Neuronal stem cell (in vitro differentiated cells): ENCODE data around the gene LHFPL2.

Experiments used
- DNase-seq: peaks from one replicate; pipeline ENCODE4 v3.0.0-alpha.2; 2013; ENCODE audit warnings: low spot score
- H2AFZ ChIP-seq: one replicate; pipeline ENCODE4 v1.6.1; 2013; ENCODE audit warnings: mild to moderate bottlenecking, low read length, inconsistent platforms
- H2AK5ac ChIP-seq: 2 replicates; pipeline ENCODE4 v1.6.1; 2013; ENCODE audit warnings: low read depth, mild to moderate bottlenecking, inconsistent platforms, low read length, moderate library complexity, mixed read lengths
- H2BK120ac ChIP-seq: 2 replicates; pipeline ENCODE4 v1.6.1; 2013; ENCODE audit warnings: low read depth, mild to moderate bottlenecking, inconsistent platforms, low read length, moderate library complexity, mixed read lengths
- H2BK12ac ChIP-seq: one replicate; pipeline ENCODE4 v1.6.1; 2013; ENCODE audit warnings: low read length, inconsistent platforms
- H2BK15ac ChIP-seq: 2 replicates; pipeline ENCODE4 v1.6.1; 2013; ENCODE audit warnings: mild to moderate bottlenecking, low read length, inconsistent platforms, mixed read lengths
- H2BK5ac ChIP-seq: one replicate; pipeline ENCODE4 v1.6.1; 2013; ENCODE audit warnings: inconsistent platforms, mild to moderate bottlenecking, low read length, moderate library complexity
- H3K14ac ChIP-seq: one replicate; pipeline ENCODE4 v1.6.1; 2013; ENCODE audit warnings: low read length, inconsistent platforms
- H3K18ac ChIP-seq: 2 replicates; pipeline ENCODE4 v1.6.1; 2013; ENCODE audit warnings: low read length, inconsistent platforms
- H3K23ac ChIP-seq: 2 replicates; pipeline ENCODE4 v1.6.1; 2013; ENCODE audit warnings: low read depth, mild to moderate bottlenecking, mixed read lengths, low read length, inconsistent platforms; ENCODE audit not compliant: poor library complexity
- H3K27ac ChIP-seq: replicated peaks from 3 replicates; pipeline ENCODE4 v1.5.1; 2013; ENCODE audit warnings: low read length, inconsistent platforms
- H3K27me3 ChIP-seq, 3 experiments: 2 replicates each; pipeline ENCODE4 v1.6.1; 2013; ENCODE audit warnings: low read length in 3 of 3, mild to moderate bottlenecking in 2 of 3, inconsistent platforms in 1 of 3, low read depth in 1 of 3, mixed read lengths in 1 of 3, moderate library complexity in 1 of 3; ENCODE audit not compliant: control insufficient read depth in 3 of 3, insufficient read depth in 3 of 3
- H3K36me3 ChIP-seq, 2 donors: replicated peaks in 1 of 2; 2 replicates each; pipeline ENCODE4 v1.6.1; 2013; ENCODE audit warnings: low read length in 2 of 2; ENCODE audit not compliant: control insufficient read depth in 2 of 2, insufficient read depth in 2 of 2
- H3K4ac ChIP-seq: 2 replicates; pipeline ENCODE4 v1.6.1; 2013; ENCODE audit warnings: inconsistent platforms, mild to moderate bottlenecking, low read length, moderate library complexity
- H3K4me1 ChIP-seq, 2 donors: 1 replicate in 1 of 2; 2 replicates in 1 of 2; pipeline ENCODE4 v1.6.1; 2013; ENCODE audit warnings: low read length in 2 of 2, low read depth in 1 of 2; ENCODE audit not compliant: control insufficient read depth in 2 of 2, insufficient read depth in 1 of 2
- H3K4me2 ChIP-seq: one replicate; pipeline ENCODE4 v1.6.1; 2013; ENCODE audit warnings: mild to moderate bottlenecking, low read length, inconsistent platforms; ENCODE audit not compliant: insufficient read depth, poor library complexity, severe bottlenecking
- H3K4me3 ChIP-seq, 2 donors: 2 replicates each; pipeline ENCODE4 v1.5.1; 2013; ENCODE audit warnings: low read length in 2 of 2, mild to moderate bottlenecking in 2 of 2, inconsistent platforms in 1 of 2, moderate library complexity in 1 of 2
- H3K79me1 ChIP-seq: one replicate; pipeline ENCODE4 v1.6.1; 2013; ENCODE audit warnings: low read depth, mild to moderate bottlenecking, inconsistent platforms, low read length, moderate library complexity
- H3K9ac ChIP-seq: one replicate; pipeline ENCODE4 v1.6.1; 2013; ENCODE audit warnings: mild to moderate bottlenecking, low read depth, low read length, inconsistent platforms; ENCODE audit not compliant: poor library complexity
- H3K9me3 ChIP-seq, 2 donors: replicated peaks in 1 of 2; 2 replicates each; pipeline versions ENCODE3 to v1.6.1; 2013; ENCODE audit warnings: low read length in 2 of 2, mild to moderate bottlenecking in 2 of 2, inconsistent platforms in 1 of 2, low read depth in 1 of 2, mixed read lengths in 1 of 2, moderate library complexity in 1 of 2; ENCODE audit not compliant: control insufficient read depth in 2 of 2, insufficient read depth in 1 of 2
- H4K8ac ChIP-seq: one replicate; pipeline ENCODE4 v1.6.1; 2013; ENCODE audit warnings: low read depth, mild to moderate bottlenecking, inconsistent platforms, low read length, moderate library complexity
- H4K91ac ChIP-seq: one replicate; pipeline ENCODE4 v1.6.1; 2013; ENCODE audit warnings: low read length, low read depth, mild to moderate bottlenecking, inconsistent platforms; ENCODE audit not compliant: poor library complexity
- WGBS, 2 donors: extraction: QIAGEN DNeasy Blood & Tissue Kit; methylation state at CpG; one replicate each; pipeline ENCODE4 v1.1.7; 2013; ENCODE audit warnings: missing lambda C conversion rate in 2 of 2, mixed read lengths in 1 of 2; ENCODE audit not compliant: insufficient read length in 2 of 2, insufficient replicate concordance in 1 of 2; ENCODE audit errors: extremely low coverage in 2 of 2; 5-methylcytosine and 5-hydroxymethylcytosine counted together

LHFPL2 gene

GRCh38 chr5:78506261-78507024 is 142.1 kb downstream of the LHFPL2 start:
- Histone ChIP-seq H2BK12ac (no peak overlapping the region), H3K9me3 (no peaks in the 10 kb centered on the region), H2BK5ac (no peak overlapping the region), H2BK15ac (no peak overlapping the region), H3K4me2 (no peak overlapping the region), H3K23ac (no peak overlapping the region), H3K14ac (no peak overlapping the region), H3K36me3 (no peaks in the 10 kb centered on the region), H3K79me1 (peaks cover 1% of the 10 kb centered on the region), H3K4ac (no peak overlapping the region), H3K4me1 (peaks cover 9 to 25% of the 10 kb centered on the region in 2 donors), H2AK5ac (no peak overlapping the region), H3K4me3 (no peak overlapping the region), H3K27me3 (no peaks in the 10 kb centered on the region), H3K9ac (no peak overlapping the region), H3K27ac (no peak overlapping the region), H4K91ac (no peak overlapping the region), H2BK120ac (no peak overlapping the region), H2AFZ (peak overlapping the region; percentile 8), H3K18ac (no peak overlapping the region), H4K8ac (no peak overlapping the region)
- no CpG with 5 or more reads among the region's 2 CpGs for WGBS, 2 donors
- no peak for DNase-seq

GRCh38 chr5:78505860-78506259 is 142.7 kb downstream of the LHFPL2 start:
- no peak overlapping the region for H3K23ac ChIP-seq
- no peaks in the 10 kb centered on the region for H3K27me3 ChIP-seq
- H3K36me3 ChIP-seq, result no peaks in the 10 kb centered on the region
- H3K18ac ChIP-seq, result no peak overlapping the region
- no peak overlapping the region for H2AK5ac ChIP-seq
- no CpG with 5 or more reads among the region's 2 CpGs for WGBS, 2 donors
- H2BK120ac ChIP-seq, result no peak overlapping the region
- peaks cover 1% of the 10 kb centered on the region for H3K79me1 ChIP-seq
- H2BK12ac ChIP-seq, result no peak overlapping the region
- no peak overlapping the region for H2AFZ ChIP-seq
- H4K91ac ChIP-seq, result no peak overlapping the region
- no peak overlapping the region for H3K9ac ChIP-seq
- no peak for DNase-seq
- no peak overlapping the region for H3K4me3 ChIP-seq
- H3K14ac ChIP-seq, result no peak overlapping the region
- H4K8ac ChIP-seq, result no peak overlapping the region
- H3K4ac ChIP-seq, result no peak overlapping the region
- no peak overlapping the region for H3K27ac ChIP-seq
- H3K4me2 ChIP-seq, result no peak overlapping the region
- no peaks in the 10 kb centered on the region for H3K9me3 ChIP-seq
- H2BK5ac ChIP-seq, result no peak overlapping the region
- peaks cover 9 to 21% of the 10 kb centered on the region in 2 donors for H3K4me1 ChIP-seq
- H2BK15ac ChIP-seq, result no peak overlapping the region

- Histone ChIP-seq H3K36me3 (no peaks in the 10 kb centered on the region), H3K18ac (peak overlapping the region; percentile 30), H2BK120ac (no peak overlapping the region), H3K4me1 (peaks cover 9 to 15% of the 10 kb centered on the region in 2 donors), H2AFZ (no peak overlapping the region), H3K14ac (peak overlapping the region; percentile 14), H2AK5ac (no peak overlapping the region), H3K4me3 (no peak overlapping the region), H4K91ac (no peak overlapping the region), H3K9me3 (no peaks in the 10 kb centered on the region), H3K27me3 (no peaks in the 10 kb centered on the region), H3K4me2 (no peak overlapping the region), H3K27ac (no peak overlapping the region), H4K8ac (no peak overlapping the region), H3K9ac (no peak overlapping the region), H2BK15ac (no peak overlapping the region), H3K79me1 (peaks cover 1% of the 10 kb centered on the region), H3K4ac (no peak overlapping the region), H2BK5ac (no peak overlapping the region), H3K23ac (peak overlapping the region; percentile 23), H2BK12ac (no peak overlapping the region)
- no peak for DNase-seq
- WGBS, 2 donors, result no CpG with 5 or more reads among the region's 10 CpGs
Measured at GRCh38 chr5:78504704-78505677, 143.6 kb downstream of the LHFPL2 start.
